HepG2 (cell line): ENCODE measurements around the gene MMP19. TPM values are rescaled to one million over a fixed set of nuclear protein-coding genes. Genes with fewer than 3 reads are reported as not detected.

Source experiments
- ATAC-seq: fragments of 200-7000 bp; cut with Tn5 transposase; 3 replicates; pipeline ENCODE4 v1.9.1; 2020; ENCODE audit warnings: mild to moderate bottlenecking, moderate library complexity
- BruUV-seq: library from RNA; stranded (reverse); fragments of 400-500 nt; replicated peaks from 2 replicates; lab custom pipeline; 2021; lab: Mats Ljungman, UMichigan
- CTCF ChIA-PET: fragments of 300-600 bp; formaldehyde crosslinking; extraction: SDS; loops from one replicate; lab custom pipeline; 2021; ENCODE audit warnings: low total read pairs, inconsistent platforms, low intra/inter-chr PET ratio; lab: Yijun Ruan, JAX
- POLR2A ChIA-PET: fragments of 350-600 bp; sonication (Branson Sonifier 250); formaldehyde crosslinking; loops from one replicate; lab custom pipeline; 2020; ENCODE audit warnings: antibody characterized with exemption, inconsistent platforms; lab: Yijun Ruan, JAX
- DNase-seq: peaks from one replicate; pipeline ENCODE4 v3.0.0-alpha.2; 2015; ENCODE audit warnings: low spot score
- FAIRE-seq: peaks from 3 replicates; lab custom pipeline; 2011; peaks lifted over from hg19 to GRCh38; lab: Jason Lieb, UNC
- H2AFZ ChIP-seq: one replicate; pipeline ENCODE4 v1.6.1; 2011; ENCODE audit warnings: low read length, inconsistent platforms
- H3K27ac ChIP-seq: fragments of 300-600 bp; 3 replicates; pipeline ENCODE4 v1.8.0; 2011; ENCODE audit warnings: mixed run types, mild to moderate bottlenecking, mixed read lengths, low read length, inconsistent platforms; ENCODE audit not compliant: insufficient read depth; ENCODE audit errors: extremely low read length
- H3K27me3 ChIP-seq, 2 experiments: fragments of 200-600 bp in 1 of 2; 2 replicates in 1 of 2; 3 replicates in 1 of 2; pipeline versions ENCODE4 v1.6.0 to v1.8.0; 2011; ENCODE audit warnings: low read length in 2 of 2, mild to moderate bottlenecking in 2 of 2, moderate library complexity in 2 of 2, inconsistent platforms in 1 of 2; ENCODE audit not compliant: insufficient read depth in 2 of 2, control insufficient read depth in 1 of 2
- H3K36me3 ChIP-seq, 2 experiments: fragments of 200-600 bp in 1 of 2; replicated peaks in 1 of 2; 2 replicates in 1 of 2; 3 replicates in 1 of 2; pipeline versions ENCODE4 v1.5.1 to v1.8.0; 2011; ENCODE audit warnings: low read length in 2 of 2, inconsistent platforms in 1 of 2; ENCODE audit not compliant: insufficient read depth in 2 of 2, control insufficient read depth in 1 of 2
- H3K4me1 ChIP-seq: 2 replicates; pipeline ENCODE4 v1.5.1; 2012; ENCODE audit warnings: low read length, inconsistent platforms; ENCODE audit not compliant: insufficient read depth
- H3K4me2 ChIP-seq: 2 replicates; pipeline ENCODE4 v1.6.0; 2011; ENCODE audit warnings: low read depth, low read length, inconsistent platforms
- H3K4me3 ChIP-seq, 3 experiments: fragments of 200-600 bp in 1 of 3; sonication (generic), shearing (Covaris generic) in 1 of 3; replicated peaks in 1 of 3; 2 replicates each; pipeline ENCODE4 v1.5.1; 2011 to 2016; ENCODE audit warnings: low read length in 3 of 3, inconsistent platforms in 2 of 3, low read depth in 2 of 3, mild to moderate bottlenecking in 2 of 3, control low read depth in 1 of 3, mixed read lengths in 1 of 3; ENCODE audit not compliant: insufficient read depth in 1 of 3
- H3K79me2 ChIP-seq: one replicate; pipeline ENCODE4 v1.6.1; 2011; ENCODE audit warnings: low read length, inconsistent platforms; ENCODE audit not compliant: insufficient read depth
- H3K9ac ChIP-seq: 2 replicates; pipeline ENCODE4 v1.6.0; 2011; ENCODE audit warnings: mild to moderate bottlenecking, low read depth, low read length, inconsistent platforms; ENCODE audit not compliant: insufficient read depth
- H3K9me3 ChIP-seq: 2 replicates; pipeline ENCODE4 v1.5.1; 2012; ENCODE audit warnings: mild to moderate bottlenecking, low read length
- H4K20me1 ChIP-seq: 2 replicates; pipeline ENCODE4 v1.6.0; 2011; ENCODE audit warnings: inconsistent platforms, mild to moderate bottlenecking, low read length, moderate library complexity; ENCODE audit not compliant: insufficient read depth
- CREM ChIP-seq, 2 experiments: sonication (generic) in 1 of 2; formaldehyde crosslinking in 1 of 2; IDR thresholded peaks; 2 replicates each; pipeline versions ENCODE4 v1.4.0 to v1.6.1; 2016 to 2020; ENCODE audit warnings: antibody characterized with exemption in 1 of 2, mild to moderate bottlenecking in 1 of 2, missing genetic modification reagents in 1 of 2
- ELF1 ChIP-seq: sonication (generic); formaldehyde crosslinking; IDR thresholded peaks from 2 replicates; pipeline ENCODE4 v1.4.0; 2020; ENCODE audit warnings: missing genetic modification reagents
- IRF1 ChIP-seq: sonication (generic); formaldehyde crosslinking; IDR thresholded peaks from 2 replicates; pipeline ENCODE4 v1.4.0; 2020; ENCODE audit warnings: low read depth, mild to moderate bottlenecking, missing genetic modification reagents
- MXD1 ChIP-seq: sonication (generic); formaldehyde crosslinking; IDR thresholded peaks from 2 replicates; pipeline ENCODE4 v1.4.0; 2020; ENCODE audit warnings: mild to moderate bottlenecking, missing genetic modification reagents
- ZBTB38 ChIP-seq: sonication (generic); formaldehyde crosslinking; IDR thresholded peaks from 2 replicates; pipeline ENCODE4 v1.5.1; 2020; ENCODE audit warnings: mild to moderate bottlenecking, missing genetic modification reagents
- ZBTB43 ChIP-seq: sonication (generic); formaldehyde crosslinking; conservative IDR thresholded peaks from 2 replicates; pipeline ENCODE4 v1.4.0; 2020; ENCODE audit warnings: missing genetic modification reagents
- ZNF432 ChIP-seq: sonication (generic); formaldehyde crosslinking; IDR thresholded peaks from 2 replicates; pipeline ENCODE4 v1.5.0; 2020; ENCODE audit warnings: missing genetic modification reagents, mild to moderate bottlenecking, borderline replicate concordance
- WGBS: methylation state at CpG from one replicate; pipeline ENCODE4 v1.1.6; 2017; ENCODE audit warnings: low lambda C conversion rate; 5-methylcytosine and 5-hydroxymethylcytosine counted together
- in situ Hi-C: cut with HindIII; loops from 2 replicates; pipeline ENCODE4 v1.10.0; 2017; ENCODE audit warnings: low pct_unique_long_range_greater_than_20kb; ENCODE audit not compliant: extremely low pct_ligation_motif_present
- intact Hi-C: fragments of 100-400 bp; cut with micrococcal nuclease; formaldehyde crosslinking; loops from one replicate; pipeline ENCODE4 v1.10.0; 2022; ENCODE audit not compliant: unreplicated experiment
- polyA plus RNA-seq, 8 experiments: library from polyadenylated mRNA; depleted of rRNA in 3 of 8; stranded (reverse) in 7 of 8; unstranded in 1 of 8; fragments of >200 nt; fragmentation: Illumina TruSeq in 4 of 8; extraction: Trizol in 4 of 8; gene quantifications; 2 replicates each; pipeline versions ENCODE4 v1.2.1 to v1.2.3, GENCODE V29; 2011 to 2016; ENCODE audit warnings: low read depth in 4 of 8, missing spikeins in 1 of 8, mixed read lengths in 1 of 8; ENCODE audit not compliant: insufficient read depth in 1 of 8
- total RNA-seq, 5 experiments: library from RNA; depleted of rRNA; stranded (reverse); fragments of >200 nt; fragmentation: Illumina TruSeq; extraction: Trizol; gene quantifications; 2 replicates each; pipeline ENCODE4 v1.2.3, GENCODE V29; 2016; ENCODE audit warnings: low read depth in 1 of 5

MMP19 gene
- total and polyA plus RNA-seq, 2 of the 13 experiments (the other 11 are each of a cell fraction or from before 2014, with no cell fraction given): 0.07 to 0.08 TPM

GRCh38 chr12:55827806-55828205 lies 14.9 kb downstream of the MMP19 start:
- H2AFZ ChIP-seq: no peak overlapping the region
- ATAC-seq: no peak
- no peak for DNase-seq
- WGBS: 96% methylated on average over 15 of the region's 15 CpGs
- intact Hi-C loops (no loop called here), in situ Hi-C loops (no loop called here)
- H3K9me3 ChIP-seq: no peaks in the 10 kb centered on the region
- BruUV-seq: no TSS peak
- FAIRE-seq: no peak
- peaks cover 0 to 1% of the 10 kb centered on the region in 2 experiments; a peak in 1 of 5 replicates for H3K36me3 ChIP-seq
- ChIA-PET POLR2A (interaction anchor here (7.2 kb wide), 1 partner anchor 9 kb away, joined by 206 read pairs; the partner anchor contains the start of genes ORMDL2 and SARNP), CTCF (no interaction called here)
- H3K9ac ChIP-seq: peak overlapping the region; percentile 71; the same call in 1 of the 2 replicates
- peaks cover 69% of the 10 kb centered on the region for H3K4me1 ChIP-seq
- H3K4me3 ChIP-seq: no peak overlapping the region
- H3K79me2 ChIP-seq: peaks cover 31% of the 10 kb centered on the region
- H3K27me3 ChIP-seq: no peaks in the 10 kb centered on the region; a peak in 1 of 5 replicates
- no peak overlapping the region for H3K27ac ChIP-seq
- no peaks in the 10 kb centered on the region for H4K20me1 ChIP-seq
- H3K4me2 ChIP-seq: peak overlapping the region; percentile 60
- peak; percentile 57; the same call in 1 of the 2 replicates for TF ChIP-seq ZBTB38
- 0 out of 2 replicates have a peak, but pooled peaks have one; percentile 26 for TF ChIP-seq IRF1 (CRISPR knock-in tag)
- no peak for TF ChIP-seq ELF1 (CRISPR knock-in tag)
- no peak for TF ChIP-seq ZBTB43 (CRISPR knock-in tag)
- TF ChIP-seq, all 625 proteins: peak for 2

GRCh38 chr12:55824726-55825125 lies 18.0 kb downstream of the MMP19 start:
- H2AFZ ChIP-seq: no peak overlapping the region
- H3K79me2 ChIP-seq: peaks cover 26% of the 10 kb centered on the region
- H3K4me2 ChIP-seq: peak overlapping the region; percentile 59; the same call in 1 of the 2 replicates
- no peak overlapping the region for H3K27ac ChIP-seq
- FAIRE-seq (no peak), DNase-seq (no peak), ATAC-seq (no peak)
- TF ChIP-seq CREM (IDR thresholded peaks at IDR 0.05): no peak
- TF ChIP-seq CREM (CRISPR knock-in tag; IDR thresholded peaks at IDR 0.05): no peak
- TF ChIP-seq MXD1 (CRISPR knock-in tag): no peak
- no peak for TF ChIP-seq ZNF432 (CRISPR knock-in tag)
- CTCF ChIA-PET: no interaction called here
- H3K36me3 ChIP-seq: peaks cover 10 to 16% of the 10 kb centered on the region in 2 experiments
- H3K9me3 ChIP-seq: no peaks in the 10 kb centered on the region
- in situ Hi-C loops: no loop called here
- 88% methylated on average over 5 of the region's 5 CpGs for WGBS
- intact Hi-C loops: no loop called here
- no TSS peak for BruUV-seq
- no peaks in the 10 kb centered on the region for H4K20me1 ChIP-seq
- no peak overlapping the region for H3K4me3 ChIP-seq
- H3K27me3 ChIP-seq: no peaks in the 10 kb centered on the region; a peak in 1 of 5 replicates
- POLR2A ChIA-PET: interaction anchor here (1.3 kb wide), 1 partner anchor 88 kb away, joined by 3 read pairs; no protein-coding TSS in a partner anchor
- H3K4me1 ChIP-seq: peaks cover 72% of the 10 kb centered on the region
- no peak overlapping the region for H3K9ac ChIP-seq
